NCI-H460 (cell line): ENCODE data around the gene FUT6. TPM values are rescaled to one million over a fixed set of nuclear protein-coding genes. Genes with fewer than 3 reads are reported as not detected.
"Not testable (repeated sequence)": the region's sequence is repeated elsewhere in the genome, so short reads cannot be mapped to it uniquely, and the experiment has no call there.

Experiments
- DNase-seq: peaks from one replicate; pipeline ENCODE4 v3.0.0-alpha.2; 2016; ENCODE audit warnings: low read depth; ENCODE audit errors: extremely low read depth
- total RNA-seq: library from RNA; depleted of rRNA; stranded (reverse); fragments of >200 nt; shearing (Covaris generic); gene quantifications from 2 replicates; pipeline ENCODE4 v1.2.3, GENCODE V29; 2014

The FUT6 gene
- total RNA-seq, 1 experiment from 2014 or later: not detected

GRCh38 chr19:5863030-5863665 is 23.6 kb upstream of the FUT6 start:
- DNase-seq: no peak

DNA sequence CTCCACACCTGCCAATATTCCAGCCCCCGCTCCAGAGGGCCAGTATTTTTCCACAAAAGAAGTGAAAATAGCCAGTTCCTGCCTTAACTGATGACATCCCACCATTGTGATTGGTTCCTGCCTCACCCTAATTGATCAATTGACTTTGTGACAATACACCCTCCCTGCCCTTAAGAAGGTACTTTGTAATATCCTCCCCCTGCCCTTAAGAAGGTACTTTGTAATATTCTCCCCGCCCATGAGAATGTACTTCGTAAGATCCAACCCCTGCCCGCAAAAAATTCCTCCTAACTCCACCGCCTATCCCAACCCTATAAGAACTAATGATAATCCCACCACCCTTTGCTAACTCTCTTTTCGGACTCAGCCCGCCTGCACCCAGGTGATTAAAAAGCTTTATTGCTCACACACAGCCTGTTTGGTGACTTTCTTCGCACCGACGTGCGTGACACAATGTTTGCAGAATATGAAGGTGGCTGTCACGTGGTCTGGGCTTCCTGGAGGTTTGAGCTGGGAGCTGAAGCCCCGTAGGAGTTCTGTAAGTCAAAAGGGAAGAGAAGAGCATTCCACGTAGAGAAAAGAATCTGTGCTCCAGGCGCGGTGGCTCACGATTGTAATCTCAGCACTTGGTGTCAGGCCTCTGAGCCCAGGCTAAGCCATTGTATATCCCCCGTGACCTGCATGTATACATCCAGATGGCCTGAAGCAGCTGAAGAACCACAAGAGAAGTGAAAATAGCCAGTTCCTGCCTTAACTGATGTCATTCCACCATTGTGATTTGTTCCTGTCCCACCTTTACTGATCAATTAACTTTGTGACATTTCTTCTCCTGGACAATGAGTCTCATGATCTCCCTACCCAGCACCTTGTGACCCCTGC is 17.9 kb upstream of the FUT6 start:
- no peak for DNase-seq

- not testable (repeated sequence) for DNase-seq
These were observed 15.6 kb upstream of the FUT6 start for GRCh38 chr19:5855151-5855550.

DNA sequence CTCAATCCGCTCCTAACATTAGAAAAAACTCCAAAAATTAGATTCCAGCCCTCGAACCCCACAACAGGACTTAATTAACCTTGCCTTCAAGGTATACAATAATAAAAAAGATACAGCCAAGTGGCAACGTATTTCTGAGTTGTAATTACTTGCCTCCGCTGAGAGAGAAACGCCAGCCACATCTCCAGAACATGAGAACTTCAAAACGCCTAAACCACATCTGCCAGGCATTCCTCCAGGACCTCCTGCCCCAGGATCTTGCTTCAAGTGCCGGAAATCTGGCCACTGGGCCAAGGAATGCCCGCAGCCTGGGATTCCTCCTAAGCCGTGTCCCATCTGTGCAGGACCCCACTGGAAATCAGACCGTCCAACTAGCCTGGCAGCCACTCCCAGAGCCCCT is 14.6 kb upstream of the FUT6 start:
- DNase-seq: not testable (repeated sequence)

GRCh38 chr19:5851302-5851701 is 11.8 kb upstream of the FUT6 start, which contains the start of gene FUT3:
TSS of gene FUT3 (minus strand) at chr19:5851449.
- no peak for DNase-seq

DNA sequence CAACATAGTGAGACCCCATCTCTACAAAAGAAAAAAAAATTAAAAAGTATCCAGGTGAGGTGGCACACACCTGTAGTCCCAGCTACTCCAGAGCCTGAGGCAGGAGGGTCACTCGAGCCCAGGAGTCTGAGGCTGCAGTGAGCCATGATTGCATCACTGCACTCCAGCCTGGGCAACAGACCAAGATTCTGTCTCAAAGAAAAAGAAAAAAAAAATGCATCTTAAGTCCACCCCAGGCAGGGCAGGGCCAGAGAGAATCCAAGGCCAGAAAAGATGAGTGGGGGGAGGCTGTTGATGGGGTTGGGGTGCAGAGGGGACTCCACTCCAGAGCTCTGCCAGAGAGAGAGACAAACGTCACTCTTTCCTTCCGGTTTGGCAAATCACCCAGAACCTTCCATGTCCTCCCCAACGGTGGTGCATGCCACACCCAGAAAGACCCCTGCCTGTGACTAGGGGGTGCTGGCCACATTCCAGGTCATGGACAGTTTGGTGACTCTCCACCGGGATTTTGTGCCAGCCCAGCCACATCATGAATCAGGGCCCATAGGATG is 11.3 kb upstream of the FUT6 start:
- DNase-seq: no peak

GRCh38 chr19:5850189-5850588 is 10.7 kb upstream of the FUT6 start:
- DNase-seq: no peak

GRCh38 chr19:5848621-5849020 is 9.1 kb upstream of the FUT6 start:
- not testable (repeated sequence) for DNase-seq

- not testable (repeated sequence) for DNase-seq
These were observed 8.3 kb upstream of the FUT6 start for GRCh38 chr19:5847846-5848245.

DNA sequence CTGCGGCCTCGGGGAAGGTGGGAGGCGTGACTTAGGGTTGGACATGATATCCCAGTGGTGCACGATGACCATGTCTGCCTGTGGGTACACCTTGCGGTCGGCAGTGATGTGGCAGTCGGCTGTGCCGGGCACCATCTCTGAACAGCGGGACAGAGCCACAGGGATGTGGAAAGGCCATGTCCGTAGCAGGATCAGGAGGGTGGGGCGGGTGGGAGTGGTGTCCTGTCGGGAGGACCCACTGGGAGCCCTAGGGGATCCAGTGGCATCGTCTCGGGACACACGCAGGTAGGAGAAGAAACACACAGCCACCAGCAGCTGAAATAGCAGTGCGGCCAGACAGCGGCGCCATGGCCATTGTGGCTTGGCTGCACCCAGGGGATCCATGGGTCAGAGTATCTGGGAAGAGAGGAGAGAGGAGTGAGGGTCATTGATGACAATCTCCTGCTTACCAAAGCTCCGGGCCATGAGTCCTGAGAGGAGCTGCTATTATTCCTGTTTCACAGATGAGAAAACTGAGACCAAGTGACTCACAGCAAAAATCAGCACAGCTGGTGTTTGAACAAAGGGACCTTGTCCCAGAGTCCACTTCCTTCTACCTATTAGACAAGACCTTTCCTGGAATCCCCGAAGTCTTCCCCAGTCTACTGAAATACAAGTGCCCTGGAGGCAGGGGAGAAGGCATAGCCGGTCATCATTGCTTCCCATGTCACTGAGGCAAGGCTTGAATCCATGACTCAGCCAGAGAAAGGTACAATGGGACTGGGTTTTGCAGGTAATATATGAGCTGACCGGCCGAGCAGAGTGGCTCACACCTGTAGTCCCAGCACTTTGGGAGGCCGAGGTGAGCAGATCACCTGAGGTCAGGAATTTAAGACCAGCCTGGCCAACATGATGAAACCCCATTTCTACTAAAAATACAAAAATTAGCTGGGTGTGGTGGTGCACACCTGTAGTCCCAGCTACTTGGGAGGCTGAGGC is 5.2 kb upstream of the FUT6 start:
- DNase-seq: no peak

DNA sequence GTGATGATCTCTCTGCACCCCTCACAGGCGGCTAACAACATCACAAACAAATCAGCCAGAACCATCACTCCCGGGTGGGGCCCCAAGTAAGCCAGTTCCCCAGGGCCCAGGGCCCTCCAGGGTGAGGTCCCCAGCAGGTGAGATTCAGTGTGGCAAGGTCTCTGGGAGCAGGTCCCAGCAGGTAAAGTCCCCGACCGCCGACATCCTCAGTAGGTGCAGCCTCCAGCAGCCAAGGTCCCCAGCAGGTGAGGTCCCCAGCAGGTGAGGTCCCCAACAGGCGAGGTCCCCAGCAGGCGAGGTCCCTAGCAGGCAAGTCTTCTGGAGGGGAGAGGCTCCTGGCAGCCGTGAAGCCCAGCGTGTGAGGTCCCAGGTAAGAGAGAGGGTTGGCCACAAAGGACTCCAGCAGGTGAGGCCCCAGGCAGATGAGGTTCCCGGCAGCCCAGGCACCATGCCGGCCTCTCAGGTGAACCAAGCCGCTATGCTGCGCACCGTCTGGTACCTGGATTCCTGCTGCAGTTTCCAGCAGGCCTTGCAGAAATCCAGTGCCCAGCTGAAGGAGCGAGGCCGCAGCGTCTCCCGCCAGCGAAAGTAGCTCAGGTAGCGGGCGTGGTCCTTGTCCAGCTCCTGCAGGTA is 3.9 kb upstream of the FUT6 start:
- DNase-seq: no peak

DNA sequence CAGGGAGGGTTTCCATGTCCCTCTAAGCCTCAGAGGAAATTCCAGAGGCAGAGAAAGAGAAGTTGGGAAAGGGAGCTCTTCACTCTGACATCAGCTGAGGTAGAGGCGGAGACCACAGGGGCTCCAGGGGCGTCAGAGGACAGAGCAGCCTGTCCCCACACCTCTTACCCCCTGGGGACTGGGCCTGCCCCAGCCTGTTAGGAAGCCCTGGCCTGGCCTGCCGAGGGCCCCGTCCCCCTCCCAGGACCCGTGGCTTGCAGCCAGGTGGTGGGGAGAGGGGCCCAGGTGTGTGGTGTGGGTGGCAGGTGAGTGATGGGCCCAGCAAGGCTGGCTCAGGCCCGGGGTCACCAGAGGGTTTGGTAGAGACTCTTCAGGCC is 2.2 kb upstream of the FUT6 start:
- DNase-seq: not testable (repeated sequence)

GRCh38 chr19:5838353-5839064 is 993 bp downstream of the FUT6 start:
- no peak for DNase-seq

- no peak for DNase-seq
These were observed 1.6 kb downstream of the FUT6 start for GRCh38 chr19:5837761-5838352.

DNA sequence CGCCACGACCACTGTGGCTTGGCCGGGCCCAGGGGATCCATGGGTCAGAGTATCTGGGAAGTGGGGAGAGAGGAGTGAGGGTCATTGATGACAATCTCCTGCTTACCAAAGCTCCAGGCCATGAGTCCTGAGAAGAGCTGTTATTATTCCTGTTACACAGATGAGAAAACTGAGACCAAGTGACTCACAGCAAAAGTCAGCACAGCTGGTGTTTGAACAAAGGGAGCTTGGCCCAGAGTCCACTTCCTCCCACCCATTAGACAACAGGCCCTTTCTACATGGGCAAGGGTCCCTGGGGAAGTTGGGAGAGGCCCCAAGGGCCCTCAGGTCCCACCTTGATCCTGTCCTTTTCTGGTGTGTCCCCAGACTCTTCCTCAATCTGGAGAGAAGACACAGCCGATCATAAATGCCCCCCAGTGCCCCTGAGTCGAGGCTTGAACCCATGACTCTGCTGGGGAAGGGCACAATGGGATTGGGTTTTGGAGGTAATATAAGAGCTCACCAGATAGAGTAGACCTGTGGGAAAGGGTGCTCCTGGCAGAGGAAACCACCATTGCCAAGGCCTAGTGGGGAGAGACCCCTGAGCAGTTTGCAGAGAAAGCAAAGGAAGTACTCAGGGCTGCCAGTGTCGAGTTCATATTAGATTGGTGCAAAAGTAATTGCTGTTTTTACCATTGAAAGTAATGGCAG is 6.8 kb downstream of the FUT6 start:
- no peak for DNase-seq

- no peak for DNase-seq
These were observed 7.4 kb downstream of the FUT6 start for GRCh38 chr19:5832061-5832460.

GRCh38 chr19:5831159-5831558 is 8.3 kb downstream of the FUT6 start:
- no peak for DNase-seq

DNA sequence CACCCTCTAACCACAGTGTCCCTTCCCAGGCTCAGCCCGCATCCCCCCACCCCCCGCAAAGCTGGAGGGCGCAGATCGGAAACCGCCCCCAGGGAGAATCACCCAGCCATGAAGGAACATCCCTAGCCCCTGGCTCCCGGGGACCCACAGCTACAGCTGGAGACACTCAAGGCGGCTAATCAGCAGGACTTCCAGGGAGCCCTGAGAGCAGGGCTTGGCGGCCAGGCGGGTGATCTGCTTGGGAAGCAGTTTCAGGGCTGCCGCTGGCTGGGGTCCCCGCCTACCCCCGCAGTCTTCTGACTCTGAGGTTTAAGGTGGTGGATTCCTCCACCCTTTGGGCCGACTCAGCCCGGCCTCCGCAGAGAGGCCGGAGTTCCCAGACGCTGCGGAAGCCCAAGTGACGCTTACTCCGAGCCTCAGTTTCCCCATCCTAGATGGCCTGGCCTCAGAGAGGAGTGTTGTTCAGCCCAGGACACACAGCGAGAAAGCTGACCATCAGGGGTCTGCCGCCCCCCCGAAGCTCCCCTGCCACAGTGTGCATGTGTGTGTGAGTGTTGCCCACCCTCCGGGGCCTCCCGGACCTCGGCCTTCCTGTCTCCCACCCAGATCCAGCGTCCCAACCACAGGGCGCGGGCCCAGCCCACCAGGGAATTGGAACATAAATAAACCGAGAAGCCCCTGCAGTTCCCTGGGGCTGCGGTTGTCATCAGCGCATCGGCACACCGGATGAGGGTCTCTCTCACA is 9.8 kb downstream of the FUT6 start:
- DNase-seq: no peak
